GM19193 (cell line): Measurements from ENCODE around the gene NR6A1.

Experiments
- POLR2A ChIP-seq: IDR thresholded peaks from 4 replicates; pipeline ENCODE4 v1.6.1; 2011; ENCODE audit not compliant: insufficient read depth, insufficient read length; ENCODE audit errors: extremely low read depth

Gene NR6A1

DNA sequence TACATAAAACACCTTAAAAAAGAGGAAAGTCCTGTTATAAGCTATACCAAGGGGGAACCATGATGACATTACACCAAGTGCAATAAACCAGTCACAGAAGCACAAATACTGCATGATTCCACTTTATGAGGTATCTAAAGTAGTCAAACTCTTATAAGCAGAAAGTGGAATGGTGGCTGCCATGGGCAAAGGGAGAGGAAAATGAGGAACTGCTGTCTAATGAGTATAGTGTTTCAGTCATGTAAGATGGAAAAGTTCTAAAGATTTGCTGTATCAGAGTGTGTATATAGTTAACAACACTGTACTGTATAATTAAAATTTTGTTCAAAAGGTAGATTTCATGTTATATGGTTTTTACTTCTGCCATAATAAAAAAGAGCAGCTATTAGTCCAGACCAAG is 229.3 kb downstream of the NR6A1 start:
- no peak for TF ChIP-seq POLR2A

DNA sequence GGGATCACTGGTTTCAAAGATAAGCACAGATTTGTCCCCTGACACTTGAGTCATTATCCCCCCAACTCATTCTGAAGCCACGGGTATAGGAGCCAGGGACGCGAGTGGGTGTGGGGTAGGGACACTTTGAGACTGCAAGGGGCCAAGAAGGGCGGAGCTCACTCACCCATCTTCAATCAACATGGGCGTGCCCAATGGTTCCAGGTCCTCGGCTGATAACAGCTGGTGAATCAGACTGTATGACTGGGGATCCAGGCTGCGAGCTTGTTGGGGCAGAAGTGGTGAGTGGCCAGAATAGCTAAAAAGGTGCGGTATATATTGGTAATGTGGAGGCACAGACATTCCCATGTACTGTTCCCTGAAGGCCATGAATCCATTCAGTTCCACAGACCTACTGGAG is 233.2 kb downstream of the NR6A1 start:
- TF ChIP-seq POLR2A, result no peak

DNA sequence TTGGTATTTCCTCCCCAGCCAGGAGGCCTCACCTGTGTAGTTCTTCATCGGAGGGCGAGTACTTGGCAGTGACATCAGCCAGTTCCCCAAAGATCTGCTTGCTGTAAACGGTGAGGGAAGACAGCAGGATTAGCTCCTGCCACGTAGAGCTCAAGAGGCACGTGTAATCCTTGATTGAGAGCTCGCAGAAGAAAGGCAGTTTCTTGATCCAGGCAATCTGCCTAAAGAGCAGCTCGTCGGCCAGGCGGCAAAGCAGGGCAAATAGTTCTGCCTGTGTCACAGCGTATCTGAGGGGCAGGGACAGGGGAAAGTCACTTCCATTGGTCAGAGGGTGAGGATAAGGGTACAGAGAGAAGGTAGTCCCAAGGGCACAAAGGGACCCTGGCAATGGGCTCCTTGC is 235.3 kb downstream of the NR6A1 start:
- no peak for TF ChIP-seq POLR2A

DNA sequence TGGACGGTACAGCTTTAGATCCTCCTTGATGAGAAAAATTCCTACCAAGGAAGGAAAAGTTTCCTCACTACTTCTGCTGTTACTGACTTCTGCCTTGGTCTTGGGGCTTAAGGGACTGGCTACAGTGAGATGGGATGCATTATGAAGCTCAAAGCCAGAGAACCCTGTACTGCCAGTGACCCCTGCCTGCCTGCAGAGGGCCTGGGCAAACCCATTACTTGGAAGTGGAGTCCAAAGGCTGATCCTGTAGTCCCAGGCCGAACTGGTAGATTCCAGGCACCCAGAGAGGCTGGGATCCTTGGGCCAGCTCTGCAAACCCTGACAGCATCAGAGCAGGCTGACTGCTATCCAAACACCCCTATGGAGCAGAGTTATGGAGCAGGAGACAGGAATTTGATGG is 238.2 kb downstream of the NR6A1 start:
- no peak for TF ChIP-seq POLR2A

DNA sequence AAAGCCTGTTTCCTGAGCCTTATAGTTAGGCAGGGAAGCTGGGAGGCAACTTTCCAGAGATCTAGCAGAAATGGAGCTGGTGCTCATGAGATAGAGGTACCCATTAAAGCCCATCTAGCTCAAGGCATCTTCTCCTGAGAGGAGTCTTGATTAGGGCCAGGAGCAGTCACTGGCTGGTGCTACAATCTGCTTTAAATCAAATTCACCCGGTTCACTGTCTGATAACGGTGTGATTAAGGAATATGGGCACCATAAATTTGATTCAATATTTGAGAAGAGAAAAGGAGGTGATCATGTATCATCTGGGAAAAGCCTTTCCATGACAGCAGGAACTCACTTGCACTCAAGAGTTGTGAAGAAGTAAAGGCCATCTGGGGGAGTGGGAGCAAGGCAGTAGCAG is 240.0 kb downstream of the NR6A1 start:
- TF ChIP-seq POLR2A, result no peak

DNA sequence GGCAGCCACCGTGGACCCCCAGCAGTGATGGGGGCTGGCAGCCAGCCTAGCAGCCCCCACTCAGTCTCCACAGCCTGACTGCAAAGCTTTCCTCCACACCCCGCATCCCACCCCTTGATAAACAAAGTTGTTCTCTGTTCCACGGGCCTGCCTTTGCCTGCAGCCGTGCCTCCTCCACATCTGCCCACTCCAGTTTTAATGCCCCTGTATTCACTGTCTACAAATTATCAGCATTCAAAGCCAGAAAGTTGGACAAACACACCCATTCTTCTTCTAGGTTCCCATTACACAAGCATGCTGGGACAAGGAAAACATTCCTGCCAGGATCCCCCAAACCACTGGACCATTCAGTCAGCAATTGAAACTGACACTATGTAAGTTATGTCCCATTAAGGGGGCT is 240.9 kb downstream of the NR6A1 start:
- TF ChIP-seq POLR2A, result no peak

DNA sequence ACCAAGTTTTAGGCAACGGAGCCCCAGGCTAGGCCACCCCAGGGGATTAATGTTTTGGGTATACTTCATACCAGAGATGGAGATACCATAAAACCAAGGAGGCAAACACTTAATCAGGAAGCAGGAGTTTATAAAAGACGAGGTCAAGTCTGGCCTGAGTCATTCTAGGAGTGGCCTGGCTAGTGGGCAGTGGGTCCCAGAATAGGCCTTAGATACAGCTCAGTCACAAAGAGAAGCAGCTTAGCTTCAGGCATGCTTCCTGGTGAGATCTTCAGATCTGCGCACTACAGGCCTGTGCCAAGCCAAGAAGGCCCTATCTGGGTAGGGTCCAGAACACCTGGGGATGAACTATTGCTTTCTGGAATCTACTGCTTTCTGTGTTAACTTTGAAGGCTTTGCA is 243.3 kb downstream of the NR6A1 start:
- TF ChIP-seq POLR2A, result no peak

DNA sequence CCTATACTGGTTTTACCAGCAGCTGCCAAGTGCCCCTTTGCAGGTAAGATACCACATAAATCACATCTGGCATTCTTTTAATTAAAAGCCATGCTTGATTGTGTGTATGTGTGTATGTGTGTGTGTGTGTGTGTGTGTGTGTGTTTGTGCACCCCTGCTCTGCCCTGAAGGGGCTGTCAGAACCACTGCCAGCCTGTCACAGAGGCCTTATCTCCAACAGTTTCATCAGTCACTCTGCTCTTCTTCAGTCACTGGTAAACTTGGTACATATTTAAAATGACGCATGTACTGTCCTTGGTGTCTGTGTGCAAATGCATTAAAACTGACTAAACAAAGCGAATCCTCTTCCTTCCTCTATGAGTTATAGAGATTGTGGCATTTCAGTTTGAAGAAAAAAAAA is 244.9 kb downstream of the NR6A1 start:
- TF ChIP-seq POLR2A, result no peak

DNA sequence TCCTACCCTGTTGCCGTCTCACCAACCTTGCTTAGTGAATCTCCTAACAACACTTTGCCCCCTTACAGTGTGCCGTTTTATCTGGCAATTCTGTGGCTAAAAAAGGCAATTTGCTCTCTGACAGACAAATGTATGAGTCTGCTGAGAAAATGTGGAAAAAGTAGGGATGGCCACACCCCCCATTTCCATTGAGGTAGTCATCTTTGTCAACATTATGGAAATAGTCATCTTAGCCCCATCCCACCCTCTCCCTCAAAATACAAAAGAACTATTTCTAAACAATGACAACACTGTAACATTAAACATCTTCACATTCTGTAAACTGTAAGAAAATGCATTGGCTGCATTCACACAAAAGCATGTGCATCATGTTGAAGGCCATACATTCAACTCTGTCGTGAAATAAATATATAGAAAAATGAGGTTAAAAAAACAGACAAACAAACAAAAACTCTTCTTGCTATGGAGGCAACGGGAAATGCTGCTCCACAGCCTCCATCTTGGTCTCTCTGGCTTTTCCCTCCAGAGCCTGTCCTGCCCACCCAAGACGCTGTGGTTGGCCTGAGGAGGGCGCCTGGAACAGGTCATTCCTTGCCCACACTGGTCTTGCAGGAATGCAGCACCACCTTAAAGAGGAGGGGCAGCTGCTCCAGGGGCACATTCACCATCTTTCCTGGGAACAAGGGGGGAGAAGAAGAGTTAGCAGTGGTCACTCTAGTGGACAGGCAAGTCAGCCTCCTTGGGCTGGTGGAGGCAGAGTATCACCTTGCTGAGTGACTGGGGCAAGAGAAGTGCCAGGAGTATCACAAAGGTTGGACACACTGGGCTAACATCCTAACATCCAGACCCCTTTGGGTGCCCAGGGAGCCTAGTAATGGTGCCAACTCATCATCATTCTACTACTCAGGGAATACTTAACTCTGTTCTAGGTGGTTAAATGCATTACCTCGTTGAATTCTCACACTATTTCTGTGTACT is 248.7 kb downstream of the NR6A1 start:
- TF ChIP-seq POLR2A, result no peak

DNA sequence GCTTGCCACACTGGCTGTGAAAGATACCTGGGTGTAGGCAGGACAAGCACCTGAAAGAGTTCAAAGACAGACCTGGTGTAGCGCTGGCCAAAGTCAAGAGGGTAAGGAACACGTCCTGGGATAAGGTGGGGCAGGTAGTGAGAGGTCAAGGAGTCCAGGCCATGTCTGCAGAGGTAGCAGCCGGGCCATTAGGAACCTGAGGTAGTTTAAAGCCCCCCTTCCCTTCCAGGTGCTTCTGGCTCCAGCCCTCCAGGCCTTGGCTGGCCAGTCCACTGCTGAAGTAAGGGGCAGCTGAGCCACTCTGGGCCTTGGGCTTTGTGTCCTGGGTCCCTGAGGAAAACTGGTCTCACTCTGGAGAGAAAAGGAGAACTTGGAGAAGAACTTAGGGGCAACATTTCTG is 250.0 kb downstream of the NR6A1 start:
- no peak for TF ChIP-seq POLR2A

DNA sequence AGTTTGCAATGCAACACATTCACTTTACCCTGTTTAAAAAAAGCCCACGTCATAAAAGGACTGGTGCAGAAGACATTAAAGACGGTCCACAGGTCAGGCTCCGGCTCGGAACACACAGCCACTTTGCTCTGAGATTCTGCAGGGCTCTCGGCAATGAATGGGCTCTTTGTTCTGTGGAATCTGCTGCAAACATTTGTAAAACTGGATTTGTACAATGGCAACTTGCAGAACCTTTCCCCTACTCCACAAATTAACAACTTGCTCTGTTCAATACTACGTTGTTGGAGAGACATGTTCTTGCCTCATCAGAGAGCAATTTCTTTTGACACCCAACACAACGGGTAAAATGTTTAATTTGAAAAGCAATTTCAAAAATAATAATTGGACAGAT is 250.9 kb downstream of the NR6A1 start:
- TF ChIP-seq POLR2A, result no peak

DNA sequence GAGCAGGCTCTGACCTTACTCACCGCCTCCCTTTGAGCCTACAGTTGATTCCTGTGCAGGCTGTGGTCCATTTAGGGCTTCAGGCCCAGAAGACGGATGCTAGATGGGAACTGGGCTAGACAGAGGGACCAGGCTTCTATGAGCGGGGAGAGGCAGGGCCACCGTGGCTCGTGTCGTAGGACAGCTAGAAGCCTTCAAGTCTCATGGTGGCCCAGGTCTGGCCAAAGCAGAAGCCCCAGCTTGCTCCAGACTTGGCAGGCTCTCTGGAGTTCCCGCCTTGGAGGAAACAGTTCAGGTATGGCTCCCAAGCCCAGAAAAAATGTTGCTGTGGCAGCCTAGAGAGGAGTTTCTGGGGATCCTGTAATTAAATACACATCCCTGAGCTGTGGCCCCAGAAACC is 253.0 kb downstream of the NR6A1 start:
- no peak for TF ChIP-seq POLR2A

DNA sequence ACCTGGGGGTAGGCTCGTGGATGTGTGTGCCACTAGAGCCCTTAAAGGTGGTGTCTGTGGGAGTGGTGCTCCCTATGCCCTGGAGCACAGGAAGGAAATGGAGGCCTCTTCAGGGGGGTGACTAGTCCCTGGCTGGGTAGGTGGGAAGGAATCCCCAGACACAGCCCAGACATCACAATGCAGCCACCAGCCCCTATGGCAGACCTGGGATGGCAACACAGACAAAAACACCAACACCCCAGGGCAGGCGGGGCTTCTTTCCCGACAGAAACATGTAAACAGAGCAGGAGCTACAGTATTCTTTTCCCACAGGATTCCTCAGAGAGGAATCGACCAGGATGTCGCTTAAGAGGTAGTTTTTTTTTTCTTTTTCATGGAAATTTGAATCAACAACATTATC is 253.5 kb downstream of the NR6A1 start:
- no peak for TF ChIP-seq POLR2A

DNA sequence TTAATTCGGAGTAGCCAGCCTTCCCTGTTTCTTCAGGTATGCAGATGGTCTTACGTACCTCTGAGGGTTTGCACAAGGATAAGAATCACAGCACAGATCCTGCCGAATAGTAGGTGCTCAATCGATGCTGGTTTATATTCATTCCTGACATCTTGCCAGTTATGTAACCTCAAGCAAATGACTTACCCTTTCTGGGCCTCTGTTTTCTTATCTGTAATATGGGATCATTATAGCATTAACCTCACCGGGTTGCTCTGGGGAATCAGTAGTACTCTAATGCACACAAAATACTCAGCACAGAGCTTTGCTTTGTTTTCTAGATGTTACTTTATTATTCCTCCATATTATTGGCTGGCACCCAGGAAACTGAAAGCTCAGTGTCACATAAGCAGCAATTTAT is 256.2 kb downstream of the NR6A1 start:
- TF ChIP-seq POLR2A, result no peak

DNA sequence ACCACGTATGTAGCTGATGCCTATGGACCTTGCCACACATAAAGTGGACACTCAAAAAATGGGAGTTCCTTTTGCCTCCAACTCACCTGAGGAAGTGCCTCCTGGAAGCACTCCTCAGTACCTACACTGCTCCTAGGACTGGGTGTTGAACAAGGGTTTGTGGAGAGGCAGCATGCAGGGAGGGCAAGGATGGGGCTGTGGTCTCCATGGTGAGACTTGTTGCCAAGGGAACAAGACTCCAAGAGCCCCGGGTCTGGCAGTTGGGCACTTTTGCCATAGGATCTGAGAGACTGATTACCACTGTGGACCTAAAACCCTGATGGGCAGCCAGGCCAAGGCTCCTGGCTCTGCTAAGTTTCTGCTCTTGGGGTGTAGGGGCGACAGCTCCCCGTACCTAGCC is 257.0 kb downstream of the NR6A1 start:
- no peak for TF ChIP-seq POLR2A

DNA sequence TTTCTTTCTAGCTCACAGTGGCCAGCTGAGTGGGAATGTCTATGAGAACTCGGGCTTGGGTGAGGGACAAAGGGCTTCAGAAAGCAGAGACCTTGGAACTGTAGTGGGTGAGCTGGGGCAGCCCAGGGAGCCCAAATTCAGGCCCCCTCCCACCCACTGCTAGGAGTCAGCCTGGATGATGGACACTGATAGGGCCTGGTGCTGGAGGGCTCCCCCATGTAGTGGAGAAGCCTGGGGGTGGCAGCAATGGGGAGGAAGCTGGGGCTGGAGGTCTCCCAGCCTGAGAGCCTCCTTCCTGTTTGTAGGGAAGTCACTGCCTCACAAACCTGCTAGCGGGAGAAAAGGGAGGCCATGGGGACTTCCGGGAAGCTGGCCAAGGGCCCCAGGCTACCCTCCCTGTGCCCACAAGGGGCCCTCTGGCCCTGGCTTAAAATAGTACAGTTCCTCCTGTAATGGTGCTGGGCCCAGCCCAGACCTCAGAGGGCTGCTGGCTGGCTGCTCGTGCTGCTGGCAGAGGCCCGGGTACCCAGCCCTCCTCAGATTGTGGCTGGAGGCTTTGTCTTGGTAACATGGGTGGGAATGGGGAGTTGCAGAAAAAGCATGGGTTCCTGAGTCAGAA is 257.6 kb downstream of the NR6A1 start:
- TF ChIP-seq POLR2A, result no peak
